Bronchial epithelial cell (primary cell): ENCODE results near the gene MDM2. TPM values are rescaled to one million over a fixed set of nuclear protein-coding genes. Genes with fewer than 3 reads are reported as not detected.
"Not testable (repeated sequence)": the region's sequence is repeated elsewhere in the genome, so short reads cannot be mapped to it uniquely, and the experiment has no call there.

Experiments used
- DNase-seq: peaks from one replicate; pipeline ENCODE4 v3.0.0-alpha.2; 2010; ENCODE audit warnings: low read depth
- FAIRE-seq: peaks from 2 replicates; lab custom pipeline; 2011; peaks lifted over from hg19 to GRCh38; lab: Jason Lieb, UNC
- H3K27me3 ChIP-seq: 2 replicates; pipeline ENCODE4 v1.5.1; 2011; ENCODE audit warnings: low read length; ENCODE audit not compliant: control insufficient read depth, insufficient read depth
- H3K36me3 ChIP-seq: 2 replicates; pipeline ENCODE4 v1.5.1; 2011; ENCODE audit warnings: low read length; ENCODE audit not compliant: control insufficient read depth, insufficient read depth
- H3K4me3 ChIP-seq: 2 replicates; pipeline ENCODE4 v1.5.1; 2011; ENCODE audit warnings: mild to moderate bottlenecking, low read depth, low read length, control low read depth
- total RNA-seq: library from RNA; depleted of rRNA; stranded (reverse); fragments of >200 nt; gene quantifications from 2 replicates; pipeline ENCODE4 v1.2.1, GENCODE V29; 2014
- TF ChIP-seq, protein P1 (sequence below): IDR thresholded peaks from 2 replicates; pipeline ENCODE4 v1.5.1; 2011; ENCODE audit warnings: mild to moderate bottlenecking, moderate library complexity, low read length, control low read depth, inconsistent platforms; ENCODE audit not compliant: insufficient read depth, severe bottlenecking

The MDM2 gene
- total RNA-seq, 1 donor from 2014 or later = 116 TPM

DNA sequence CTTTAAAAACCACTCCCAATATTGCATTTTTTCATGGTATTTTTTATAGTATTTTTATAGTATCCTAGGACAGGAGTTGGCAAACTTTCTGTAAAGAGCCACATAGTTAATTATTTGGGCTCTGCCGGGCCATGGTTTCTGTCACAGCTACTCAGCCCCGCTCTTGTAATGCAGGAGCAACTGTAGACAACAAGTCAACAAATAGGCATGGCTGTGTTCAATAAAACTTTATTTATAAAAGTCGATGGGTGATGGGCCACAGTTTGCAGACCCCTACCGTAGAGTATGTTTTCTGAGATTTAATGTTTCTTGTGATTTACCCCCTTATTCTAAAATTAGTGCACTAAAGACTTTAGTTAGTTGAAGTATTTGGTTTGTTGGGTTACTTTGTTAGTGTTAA lies 25.5 kb downstream of the MDM2 start:
- Histone ChIP-seq H3K27me3 (no peaks in the 10 kb centered on the region), H3K36me3 (peaks cover 17% of the 10 kb centered on the region), H3K4me3 (no peak overlapping the region)
- no peak for DNase-seq
- TF ChIP-seq, protein P1, sequence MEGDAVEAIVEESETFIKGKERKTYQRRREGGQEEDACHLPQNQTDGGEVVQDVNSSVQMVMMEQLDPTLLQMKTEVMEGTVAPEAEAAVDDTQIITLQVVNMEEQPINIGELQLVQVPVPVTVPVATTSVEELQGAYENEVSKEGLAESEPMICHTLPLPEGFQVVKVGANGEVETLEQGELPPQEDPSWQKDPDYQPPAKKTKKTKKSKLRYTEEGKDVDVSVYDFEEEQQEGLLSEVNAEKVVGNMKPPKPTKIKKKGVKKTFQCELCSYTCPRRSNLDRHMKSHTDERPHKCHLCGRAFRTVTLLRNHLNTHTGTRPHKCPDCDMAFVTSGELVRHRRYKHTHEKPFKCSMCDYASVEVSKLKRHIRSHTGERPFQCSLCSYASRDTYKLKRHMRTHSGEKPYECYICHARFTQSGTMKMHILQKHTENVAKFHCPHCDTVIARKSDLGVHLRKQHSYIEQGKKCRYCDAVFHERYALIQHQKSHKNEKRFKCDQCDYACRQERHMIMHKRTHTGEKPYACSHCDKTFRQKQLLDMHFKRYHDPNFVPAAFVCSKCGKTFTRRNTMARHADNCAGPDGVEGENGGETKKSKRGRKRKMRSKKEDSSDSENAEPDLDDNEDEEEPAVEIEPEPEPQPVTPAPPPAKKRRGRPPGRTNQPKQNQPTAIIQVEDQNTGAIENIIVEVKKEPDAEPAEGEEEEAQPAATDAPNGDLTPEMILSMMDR = no peak
- no peak for FAIRE-seq

DNA sequence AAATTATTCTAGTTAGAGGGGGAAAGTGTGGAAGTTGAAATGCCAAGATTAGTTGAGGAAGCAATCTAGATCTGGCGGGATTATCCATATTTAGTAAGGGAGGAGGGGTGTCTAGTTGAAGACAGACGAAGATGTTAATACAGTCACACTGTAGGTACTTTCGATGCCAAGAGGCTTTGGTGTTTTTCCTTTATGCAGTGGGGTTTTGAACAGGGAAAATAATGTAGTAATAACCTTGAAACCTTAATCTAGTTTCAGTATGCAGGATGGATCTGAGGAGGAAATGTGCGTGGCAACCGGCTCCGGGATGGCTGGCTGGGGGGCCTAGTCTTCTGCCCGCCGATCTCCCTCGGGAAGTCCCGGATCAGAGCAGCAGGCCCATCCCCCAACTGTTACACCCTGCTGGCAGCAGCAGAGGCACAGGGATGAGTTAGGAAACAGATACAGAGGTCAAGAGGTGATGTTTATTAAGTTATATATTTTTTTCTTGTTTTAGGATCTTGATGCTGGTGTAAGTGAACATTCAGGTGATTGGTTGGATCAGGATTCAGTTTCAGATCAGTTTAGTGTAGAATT lies 27.4 kb downstream of the MDM2 start:
- no peak for DNase-seq
- no peak overlapping the region for H3K4me3 ChIP-seq
- no peak for FAIRE-seq
- TF ChIP-seq, protein P1 = no peak
- no peaks in the 10 kb centered on the region for H3K27me3 ChIP-seq
- peaks cover 20% of the 10 kb centered on the region for H3K36me3 ChIP-seq

DNA sequence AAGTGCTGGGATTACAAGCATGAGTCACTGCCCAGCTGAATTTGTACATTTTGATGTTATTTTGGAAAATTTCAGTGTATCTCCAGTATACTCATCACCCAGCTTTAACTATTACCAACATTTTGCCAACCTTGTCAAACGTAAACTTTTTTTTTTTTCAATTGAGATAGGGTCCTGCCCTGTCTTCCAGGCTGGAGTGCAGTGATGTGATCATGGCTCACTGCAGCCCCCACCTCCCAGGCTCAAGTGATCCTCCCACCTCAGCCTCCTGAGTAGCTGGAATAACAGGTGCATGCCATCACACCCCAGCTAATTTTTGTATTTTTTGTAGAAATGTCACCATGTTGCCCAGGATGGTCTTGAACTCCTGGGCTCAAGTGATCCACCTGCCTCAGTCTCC lies 29.2 kb downstream of the MDM2 start:
- Histone ChIP-seq H3K4me3 (no peak overlapping the region), H3K27me3 (no peaks in the 10 kb centered on the region), H3K36me3 (peaks cover 16% of the 10 kb centered on the region)
- TF ChIP-seq, protein P1 = no peak
- DNase-seq = no peak
- FAIRE-seq = no peak

DNA sequence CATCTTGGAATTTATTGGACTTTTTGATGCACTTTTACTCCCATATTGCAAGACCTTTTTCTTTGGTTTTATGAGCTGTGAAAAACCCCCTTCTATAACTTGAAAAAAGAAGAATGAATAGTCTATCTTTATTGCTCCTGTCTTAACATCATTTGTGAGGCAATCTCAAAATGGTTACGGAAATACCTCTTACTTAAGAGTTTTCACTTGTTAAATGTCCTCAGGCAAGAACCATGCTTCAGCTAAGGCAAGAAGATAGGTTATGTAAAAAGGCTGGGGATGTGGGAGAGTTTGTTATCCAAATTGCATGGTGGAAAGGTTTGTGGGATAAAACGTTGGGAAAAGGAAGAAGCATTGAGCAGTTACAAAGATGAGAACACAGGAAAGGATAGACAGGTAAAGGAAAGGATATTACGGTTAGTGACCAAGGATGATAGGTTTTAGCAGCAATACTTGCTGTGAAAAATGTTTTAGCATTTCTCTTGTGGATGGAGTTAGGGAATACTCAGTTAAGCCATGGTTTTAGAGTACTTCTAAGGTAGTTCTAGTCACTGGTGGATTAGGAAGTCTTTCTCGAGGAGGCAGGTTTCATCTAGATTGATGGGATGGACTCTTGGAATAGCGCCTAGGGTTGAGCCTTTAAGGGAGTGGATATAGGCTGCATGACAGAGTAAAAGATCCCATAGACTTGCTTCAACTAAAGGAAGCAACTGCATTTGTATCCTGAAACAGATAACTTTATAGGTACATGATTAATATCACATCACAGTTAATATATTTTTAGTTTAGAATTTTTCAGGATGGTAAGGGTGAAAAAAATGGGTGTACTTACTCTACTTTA lies 30.3 kb downstream of the MDM2 start:
- H3K36me3 ChIP-seq = peaks cover 15% of the 10 kb centered on the region
- TF ChIP-seq, protein P1 = no peak
- no peak overlapping the region for H3K4me3 ChIP-seq
- no peak for FAIRE-seq
- no peak for DNase-seq
- H3K27me3 ChIP-seq = no peaks in the 10 kb centered on the region

DNA sequence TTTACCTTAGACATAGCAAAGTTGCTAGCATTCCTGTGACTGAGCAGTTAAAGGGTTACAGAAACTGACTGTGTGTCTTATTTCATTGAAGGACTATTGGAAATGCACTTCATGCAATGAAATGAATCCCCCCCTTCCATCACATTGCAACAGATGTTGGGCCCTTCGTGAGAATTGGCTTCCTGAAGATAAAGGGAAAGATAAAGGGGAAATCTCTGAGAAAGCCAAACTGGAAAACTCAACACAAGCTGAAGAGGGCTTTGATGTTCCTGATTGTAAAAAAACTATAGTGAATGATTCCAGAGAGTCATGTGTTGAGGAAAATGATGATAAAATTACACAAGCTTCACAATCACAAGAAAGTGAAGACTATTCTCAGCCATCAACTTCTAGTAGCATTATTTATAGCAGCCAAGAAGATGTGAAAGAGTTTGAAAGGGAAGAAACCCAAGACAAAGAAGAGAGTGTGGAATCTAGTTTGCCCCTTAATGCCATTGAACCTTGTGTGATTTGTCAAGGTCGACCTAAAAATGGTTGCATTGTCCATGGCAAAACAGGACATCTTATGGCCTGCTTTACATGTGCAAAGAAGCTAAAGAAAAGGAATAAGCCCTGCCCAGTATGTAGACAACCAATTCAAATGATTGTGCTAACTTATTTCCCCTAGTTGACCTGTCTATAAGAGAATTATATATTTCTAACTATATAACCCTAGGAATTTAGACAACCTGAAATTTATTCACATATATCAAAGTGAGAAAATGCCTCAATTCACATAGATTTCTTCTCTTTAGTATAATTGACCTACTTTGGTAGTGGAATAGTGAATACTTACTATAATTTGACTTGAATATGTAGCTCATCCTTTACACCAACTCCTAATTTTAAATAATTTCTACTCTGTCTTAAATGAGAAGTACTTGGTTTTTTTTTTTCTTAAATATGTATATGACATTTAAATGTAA lies 31.5 kb downstream of the MDM2 start:
- no peak overlapping the region for H3K4me3 ChIP-seq
- no peaks in the 10 kb centered on the region for H3K27me3 ChIP-seq
- TF ChIP-seq, protein P1 = no peak
- no peak for FAIRE-seq
- peaks cover 15% of the 10 kb centered on the region for H3K36me3 ChIP-seq
- no peak for DNase-seq

DNA sequence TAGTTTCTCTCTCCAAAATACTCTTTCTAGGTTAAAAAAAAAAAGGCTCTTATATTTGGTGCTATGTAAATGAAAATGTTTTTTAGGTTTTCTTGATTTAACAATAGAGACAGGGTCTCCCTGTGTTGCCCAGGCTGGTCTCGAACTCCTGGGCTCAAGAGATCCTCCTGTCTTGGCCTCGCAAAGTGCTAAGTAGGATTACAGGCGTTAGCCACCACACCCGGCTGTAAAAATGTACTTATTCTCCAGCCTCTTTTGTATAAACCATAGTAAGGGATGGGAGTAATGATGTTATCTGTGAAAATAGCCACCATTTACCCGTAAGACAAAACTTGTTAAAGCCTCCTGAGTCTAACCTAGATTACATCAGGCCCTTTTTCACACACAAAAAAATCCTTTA lies 33.2 kb downstream of the MDM2 start:
- DNase-seq, FAIRE-seq, H3K4me3 ChIP-seq, H3K27me3 ChIP-seq: not testable (repeated sequence)
- peaks cover 14% of the 10 kb centered on the region for H3K36me3 ChIP-seq
